ENCODE measurements around the gene MAPRE3.

Gene MAPRE3

GRCh38 chr2:26980971-26981370 lies 10.5 kb downstream of the MAPRE3 start:
- Histone ChIP-seq H3K4me3 (ENCODE audit: low read depth, low read length) (no peak overlapping the region), H3K36me3 (no peaks in the 10 kb centered on the region; the same call in 1 of the 2 replicates), H3K27ac (no peak overlapping the region), H3K9me3 (ENCODE audit: severe bottlenecking) (no peaks in the 10 kb centered on the region), H3K27me3 (ENCODE audit: insufficient read depth, low read depth, severe bottlenecking) (no peaks in the 10 kb centered on the region)
- no peak for DNase-seq
- no peak for TF ChIP-seq CTCF (IDR thresholded peaks at IDR 0.05; ENCODE audit: low read depth, low read length)

GRCh38 chr2:26982102-26982742 lies 11.8 kb downstream of the MAPRE3 start:
- peak; percentile 67 for DNase-seq
- Histone ChIP-seq H3K4me3 (ENCODE audit: low read depth, low read length) (no peak overlapping the region), H3K9me3 (ENCODE audit: severe bottlenecking) (no peaks in the 10 kb centered on the region), H3K27ac (no peak overlapping the region), H3K27me3 (ENCODE audit: insufficient read depth, low read depth, severe bottlenecking) (no peaks in the 10 kb centered on the region), H3K36me3 (peaks cover 4% of the 10 kb centered on the region; the same call in 1 of the 2 replicates)
- peak; percentile 74 for TF ChIP-seq CTCF (IDR thresholded peaks at IDR 0.05; ENCODE audit: low read depth, low read length)

GRCh38 chr2:26983746-26984145 lies 13.3 kb downstream of the MAPRE3 start:
- no peak overlapping the region for H3K27ac ChIP-seq
- H3K4me3 ChIP-seq (ENCODE audit: low read depth, low read length): no peak overlapping the region
- DNase-seq: no peak
- no peaks in the 10 kb centered on the region for H3K9me3 ChIP-seq (ENCODE audit: severe bottlenecking)
- no peak for TF ChIP-seq CTCF (IDR thresholded peaks at IDR 0.05; ENCODE audit: low read depth, low read length)
- peaks cover 4% of the 10 kb centered on the region; the same call in 1 of the 2 replicates for H3K36me3 ChIP-seq
- H3K27me3 ChIP-seq (ENCODE audit: insufficient read depth, low read depth, severe bottlenecking): no peaks in the 10 kb centered on the region

- Histone ChIP-seq H3K9me3 (ENCODE audit: severe bottlenecking) (no peaks in the 10 kb centered on the region), H3K27ac (peak overlapping the region; percentile 17), H3K36me3 (peaks cover 4% of the 10 kb centered on the region; the same call in 1 of the 2 replicates), H3K4me3 (ENCODE audit: low read depth, low read length) (no peak overlapping the region), H3K27me3 (ENCODE audit: insufficient read depth, low read depth, severe bottlenecking) (no peaks in the 10 kb centered on the region)
- peak; percentile 38 for DNase-seq
- TF ChIP-seq CTCF (IDR thresholded peaks at IDR 0.05; ENCODE audit: low read depth, low read length): no peak
Measured at GRCh38 chr2:26985807-26986206, 15.4 kb downstream of the MAPRE3 start.

GRCh38 chr2:26986576-26986975 lies 16.1 kb downstream of the MAPRE3 start:
- Histone ChIP-seq H3K4me3 (ENCODE audit: low read depth, low read length) (no peak overlapping the region), H3K27me3 (ENCODE audit: insufficient read depth, low read depth, severe bottlenecking) (no peaks in the 10 kb centered on the region), H3K27ac (no peak overlapping the region), H3K36me3 (peaks cover 4% of the 10 kb centered on the region; the same call in 1 of the 2 replicates), H3K9me3 (ENCODE audit: severe bottlenecking) (no peaks in the 10 kb centered on the region)
- DNase-seq: no peak
- TF ChIP-seq CTCF (IDR thresholded peaks at IDR 0.05; ENCODE audit: low read depth, low read length): no peak
